ENCODE results near the gene PGR. TPM values are rescaled to one million over a fixed set of nuclear protein-coding genes. Genes with fewer than 3 reads are reported as not detected.
A peak's percentile ranks its signal among the peaks of the same experiment; 100 is the strongest.

Gene PGR
- total RNA-seq, 1 donor from 2014 or later: 2.5 TPM

- ATAC-seq (no peak), DNase-seq (ENCODE audit: low spot score) (no peak)
- intact Hi-C loops (cut with DNase I): no loop called here
Observed at GRCh38 chr11:101090679-101091270, 38.8 kb downstream of the PGR start.

GRCh38 chr11:101083335-101083734 lies 46.3 kb downstream of the PGR start:
- ATAC-seq: no peak
- intact Hi-C loops (cut with DNase I): no loop called here
- no peak for DNase-seq (ENCODE audit: low spot score)

GRCh38 chr11:101082813-101083212 lies 46.8 kb downstream of the PGR start:
- ATAC-seq (no peak), DNase-seq (ENCODE audit: low spot score) (no peak)
- intact Hi-C loops (cut with DNase I): no loop called here

GRCh38 chr11:101063706-101064105 lies 65.9 kb downstream of the PGR start:
- intact Hi-C loops (cut with DNase I): no loop called here
- DNase-seq (ENCODE audit: low spot score) (no peak), ATAC-seq (no peak)

GRCh38 chr11:101061606-101062005 lies 68.0 kb downstream of the PGR start:
- intact Hi-C loops (cut with DNase I): no loop called here
- no peak for ATAC-seq
- no peak for DNase-seq (ENCODE audit: low spot score)

DNA sequence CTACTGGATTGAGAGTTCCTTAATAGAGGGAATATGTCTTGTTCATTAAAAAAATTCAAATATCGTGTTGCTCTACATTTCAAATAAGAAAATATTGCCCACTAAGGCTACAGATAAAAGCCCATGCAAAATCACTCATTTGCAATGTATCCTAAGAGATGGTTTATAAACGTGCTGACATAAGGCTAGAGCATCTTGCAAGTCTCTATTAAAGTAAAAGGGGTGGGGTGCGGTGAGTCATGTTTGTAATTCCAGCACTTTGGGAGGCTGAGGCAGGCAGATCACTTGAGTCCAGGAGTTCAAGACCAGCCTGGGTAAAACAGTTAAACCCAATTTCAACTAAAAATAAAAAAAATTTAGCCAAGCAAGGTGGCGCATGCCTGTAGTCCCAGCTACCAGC lies 70.3 kb downstream of the PGR start:
- intact Hi-C loops (cut with DNase I): no loop called here
- DNase-seq (ENCODE audit: low spot score) (no peak), ATAC-seq (no peak)

DNA sequence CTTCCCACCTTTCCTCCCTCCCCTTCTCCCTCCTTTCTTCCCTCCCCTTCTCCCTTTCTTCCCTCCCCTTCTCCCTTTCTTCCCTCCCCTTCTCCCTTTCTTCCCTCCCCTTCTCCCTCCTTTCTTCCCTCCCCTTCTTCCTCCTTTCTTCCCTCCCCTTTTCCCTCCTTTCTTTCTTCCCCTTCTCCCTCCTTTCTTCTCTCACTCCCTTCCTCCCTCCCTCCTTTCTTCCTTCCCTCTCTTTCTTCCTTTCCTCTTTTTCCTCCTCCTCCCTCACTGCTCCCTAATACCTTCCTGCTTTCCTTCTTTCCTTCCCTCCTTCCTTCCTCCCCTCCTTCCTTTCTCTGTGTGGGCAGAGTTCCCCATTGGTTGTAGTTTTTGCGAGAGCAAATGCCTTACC lies 76.1 kb downstream of the PGR start:
- ATAC-seq: no peak

DNA sequence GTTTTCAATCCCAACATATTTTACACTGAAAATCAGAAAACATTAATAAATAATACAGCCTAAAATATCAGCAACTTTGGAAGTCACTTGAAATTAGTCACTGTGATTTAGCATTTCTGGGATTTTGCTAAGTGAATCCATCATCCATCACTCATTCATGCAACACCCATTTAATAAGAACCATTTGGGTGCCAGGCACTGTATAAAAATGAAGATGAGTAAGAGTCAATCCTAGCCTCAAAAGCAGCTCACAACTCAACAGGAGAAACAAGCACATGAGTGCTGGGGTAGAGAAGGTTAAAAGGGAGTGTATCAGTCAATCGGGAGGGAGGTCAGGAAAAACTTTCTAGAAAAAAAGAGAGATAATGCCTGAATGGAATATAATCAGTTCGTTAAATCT lies 77.9 kb downstream of the PGR start:
- ATAC-seq: no peak
- intact Hi-C loops (cut with DNase I): no loop called here
- DNase-seq (ENCODE audit: low spot score): no peak

More for the DNA sequence above, 76.1 kb downstream of the PGR start:
- intact Hi-C loops (cut with DNase I): no loop called here
- no peak for DNase-seq (ENCODE audit: low spot score)

DNA sequence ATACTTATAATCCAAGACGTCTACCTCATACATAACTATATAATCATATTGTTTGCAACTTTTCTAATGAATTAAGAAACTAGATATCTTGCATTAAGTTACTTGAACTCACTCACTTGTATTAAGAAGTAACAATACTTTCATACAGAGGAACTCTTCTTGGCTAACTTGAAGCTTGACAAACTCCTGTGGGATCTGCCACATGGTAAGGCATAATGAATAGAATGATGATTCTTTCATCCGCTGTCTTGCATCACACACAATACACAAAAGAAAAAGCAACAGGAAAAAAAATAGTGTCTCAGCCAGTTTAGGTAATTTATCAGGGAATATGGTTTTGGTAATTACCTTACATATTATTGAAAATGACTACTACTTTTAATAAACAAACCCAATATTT lies 79.8 kb downstream of the PGR start:
- intact Hi-C loops (cut with DNase I): no loop called here
- ATAC-seq: peak; percentile 71

DNA sequence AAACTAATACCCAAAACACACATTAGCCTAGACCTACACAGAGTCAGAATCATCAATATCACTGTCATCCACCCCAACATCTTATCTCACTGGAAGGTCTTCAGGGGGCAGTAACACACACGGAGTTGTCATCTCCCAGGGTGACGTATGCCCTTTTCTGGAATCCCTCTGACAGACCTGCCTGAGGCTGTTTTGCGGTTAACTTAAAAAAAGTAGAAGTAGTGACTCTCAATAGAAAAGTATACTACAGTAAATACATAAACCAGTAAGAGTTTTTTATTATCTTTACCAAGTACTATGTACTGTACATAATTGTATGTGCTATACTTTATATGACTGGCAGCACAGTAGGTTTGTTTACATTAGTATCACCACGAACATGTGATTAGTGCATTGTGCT lies 80.5 kb downstream of the PGR start:
- no peak for DNase-seq (ENCODE audit: low spot score)
- intact Hi-C loops (cut with DNase I): no loop called here
- ATAC-seq: no peak

More for the DNA sequence above, 79.8 kb downstream of the PGR start:
- no peak for DNase-seq (ENCODE audit: low spot score)

GRCh38 chr11:101048479-101048878 lies 81.1 kb downstream of the PGR start:
- intact Hi-C loops (cut with DNase I): no loop called here
- no peak for DNase-seq (ENCODE audit: low spot score)
- no peak for ATAC-seq

- no peak for DNase-seq (ENCODE audit: low spot score)
- intact Hi-C loops (cut with DNase I): no loop called here
- ATAC-seq: no peak
Observed at GRCh38 chr11:101046947-101047346, 82.7 kb downstream of the PGR start.

GRCh38 chr11:101045415-101045814 lies 84.2 kb downstream of the PGR start:
- DNase-seq (ENCODE audit: low spot score) (no peak), ATAC-seq (no peak)
- intact Hi-C loops (cut with DNase I): no loop called here

DNA sequence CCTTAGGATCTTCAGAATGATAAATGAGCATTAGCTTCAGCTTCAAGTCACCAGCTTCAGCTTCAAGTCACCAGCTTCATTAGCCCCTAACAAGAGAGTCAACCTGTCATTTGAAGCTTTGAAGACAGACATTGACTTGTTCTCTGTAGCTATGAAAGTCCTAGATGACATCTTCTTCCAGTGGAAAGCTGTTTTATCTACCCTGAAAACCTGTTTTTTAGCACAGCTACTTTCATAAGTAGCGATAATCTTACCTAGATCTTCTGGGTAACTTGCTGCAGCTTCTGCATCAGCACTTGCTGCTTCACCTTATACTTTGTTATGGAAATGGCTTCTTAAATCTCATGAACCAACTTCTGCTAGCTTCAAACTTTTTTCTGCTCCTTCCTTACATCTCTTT lies 85.7 kb downstream of the PGR start:
- intact Hi-C loops (cut with DNase I): no loop called here
- ATAC-seq (no peak), DNase-seq (ENCODE audit: low spot score) (no peak)

GRCh38 chr11:101035872-101036271 lies 93.7 kb downstream of the PGR start:
- intact Hi-C loops (cut with DNase I): no loop called here
- ATAC-seq (no peak), DNase-seq (ENCODE audit: low spot score) (no peak)

DNA sequence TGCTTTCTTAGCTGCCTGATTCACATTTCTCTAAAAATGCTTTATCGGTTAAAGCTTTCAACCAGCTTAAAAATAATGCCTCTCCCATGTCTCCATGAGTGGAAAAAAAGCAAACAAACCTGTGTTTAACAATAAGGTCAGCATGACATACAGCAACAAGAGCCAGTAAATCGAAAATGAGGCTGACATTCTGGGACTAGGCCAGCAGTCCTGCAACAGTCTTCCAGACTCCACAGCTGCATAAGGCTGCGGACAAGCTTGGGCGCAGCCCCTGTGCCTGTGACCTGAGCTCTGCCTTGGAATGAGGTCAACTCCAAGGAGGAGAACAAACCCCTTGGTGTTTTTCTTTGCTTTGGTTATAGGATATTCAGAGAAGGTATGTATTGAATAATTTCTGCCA lies 95.5 kb downstream of the PGR start:
- intact Hi-C loops (cut with DNase I): no loop called here
- DNase-seq (ENCODE audit: low spot score): peak; percentile 76
- ATAC-seq: peak; percentile 87

DNA sequence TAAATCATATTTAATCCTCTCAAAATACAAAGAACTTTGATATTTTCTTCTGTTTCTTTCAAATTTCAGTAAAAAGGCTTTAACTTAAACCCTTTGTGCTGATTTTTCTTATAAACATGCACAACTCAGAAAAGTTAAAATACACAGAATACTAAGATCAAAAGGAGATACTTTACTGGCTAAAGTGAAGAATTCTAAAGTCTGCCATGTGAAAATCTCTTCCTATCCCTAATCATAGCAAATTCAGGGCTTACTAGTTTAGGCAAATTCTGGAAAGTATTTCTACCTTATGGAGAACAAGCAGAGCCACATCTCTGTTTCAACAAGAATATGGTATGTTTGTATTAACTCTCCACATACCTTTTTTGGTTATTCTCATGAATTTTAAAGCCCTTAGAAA lies 96.6 kb downstream of the PGR start:
- no peak for ATAC-seq
- intact Hi-C loops (cut with DNase I): no loop called here
- DNase-seq (ENCODE audit: low spot score): no peak

DNA sequence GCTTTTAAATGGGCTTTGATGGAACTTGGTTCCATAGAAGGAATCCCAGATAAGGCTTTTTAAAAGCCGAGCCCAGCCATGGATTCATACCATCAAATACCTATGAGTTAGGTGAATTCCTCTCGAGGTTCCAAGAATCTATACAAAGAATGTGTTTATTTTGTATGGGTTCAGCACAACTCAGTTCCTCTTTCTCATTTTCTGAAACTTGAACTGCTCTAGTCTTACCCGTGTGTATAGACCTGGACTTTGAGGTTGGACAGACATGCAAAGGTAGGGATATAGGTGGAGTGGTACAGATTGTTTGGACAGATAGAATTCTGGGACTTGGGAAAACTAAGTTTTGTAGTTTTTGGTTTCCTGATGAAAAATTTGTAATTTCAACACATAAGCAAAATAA lies 97.9 kb downstream of the PGR start:
- intact Hi-C loops (cut with DNase I): no loop called here
- DNase-seq (ENCODE audit: low spot score) (no peak), ATAC-seq (no peak)

- no peak for DNase-seq (ENCODE audit: low spot score)
- intact Hi-C loops (cut with DNase I): no loop called here
- no peak for ATAC-seq
Observed at GRCh38 chr11:101030692-101031091, 98.9 kb downstream of the PGR start.

- no peak for ATAC-seq
- no peak for DNase-seq (ENCODE audit: low spot score)
- intact Hi-C loops (cut with DNase I): no loop called here
Observed at GRCh38 chr11:101030015-101030414, 99.6 kb downstream of the PGR start.

DNA sequence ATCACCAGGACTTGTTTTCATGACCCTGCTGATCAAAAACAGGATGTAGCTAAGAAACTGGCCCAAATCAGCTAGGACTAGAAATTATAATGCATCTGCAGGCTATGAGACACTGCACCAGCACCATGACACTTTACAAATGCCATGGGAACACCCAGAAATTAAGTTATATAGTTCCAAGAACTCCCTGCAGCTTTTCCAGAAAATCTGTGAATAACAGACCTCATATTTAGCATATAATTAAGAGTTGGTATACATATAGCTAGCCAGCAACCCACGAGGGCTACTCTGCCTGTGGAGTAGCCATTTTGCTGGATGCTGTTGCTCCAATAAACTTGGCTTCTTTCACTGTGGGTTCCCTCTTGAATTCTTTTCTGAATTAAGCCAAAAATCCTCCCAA lies 101.0 kb downstream of the PGR start:
- ATAC-seq: no peak
- intact Hi-C loops (cut with DNase I): no loop called here

GRCh38 chr11:101022256-101022655 lies 107.4 kb downstream of the PGR start:
- intact Hi-C loops (cut with DNase I): no loop called here
- ATAC-seq (no peak), DNase-seq (ENCODE audit: low spot score) (no peak)

More for the DNA sequence above, 101.0 kb downstream of the PGR start:
- no peak for DNase-seq (ENCODE audit: low spot score)
